Measurements from ENCODE around the gene NKIRAS2.

The NKIRAS2 gene

GRCh38 chr17:42019509-42020404 is at the start of gene NKIRAS2:
Gene NKIRAS2, plus strand, starts transcription at chr17:42020090. Its CDS starts 1,488 bp downstream, at chr17:42021578.
- peak; percentile 85 to 93 for DNase-seq

- DNase-seq: no peak
Observed at GRCh38 chr17:41970901-41971331, 49.0 kb upstream of the NKIRAS2 start.

GRCh38 chr17:41971721-41972523 is 48.0 kb upstream of the NKIRAS2 start:
- DNase-seq: no peak

GRCh38 chr17:41972571-41973407 is 47.1 kb upstream of the NKIRAS2 start:
- no peak for DNase-seq

- no peak for DNase-seq
Observed at GRCh38 chr17:41973408-41973811, 46.5 kb upstream of the NKIRAS2 start.

- DNase-seq: no peak
Observed at GRCh38 chr17:41974031-41974430, 45.9 kb upstream of the NKIRAS2 start.

- DNase-seq: no peak
Observed at GRCh38 chr17:41974658-41975057, 45.2 kb upstream of the NKIRAS2 start.

- DNase-seq: no peak
Observed at GRCh38 chr17:41975099-41976083, 44.5 kb upstream of the NKIRAS2 start.

GRCh38 chr17:41976142-41976768 is 43.6 kb upstream of the NKIRAS2 start:
- no peak for DNase-seq

- no peak for DNase-seq
Observed at GRCh38 chr17:41977991-41978390, 41.9 kb upstream of the NKIRAS2 start.

- DNase-seq: no peak
Observed at GRCh38 chr17:41982026-41982760, 37.7 kb upstream of the NKIRAS2 start.

GRCh38 chr17:41984454-41984853 is 35.4 kb upstream of the NKIRAS2 start:
- no peak for DNase-seq

- no peak for DNase-seq
Observed at GRCh38 chr17:41985919-41986318, 34.0 kb upstream of the NKIRAS2 start.

- DNase-seq: no peak
Observed at GRCh38 chr17:41986634-41987033, 33.3 kb upstream of the NKIRAS2 start.

GRCh38 chr17:41987642-41988041 is 32.2 kb upstream of the NKIRAS2 start:
- DNase-seq: no peak

GRCh38 chr17:41988418-41988817 is 31.5 kb upstream of the NKIRAS2 start:
- no peak for DNase-seq

GRCh38 chr17:41989702-41990419 is 30.0 kb upstream of the NKIRAS2 start:
- DNase-seq: no peak

- DNase-seq: no peak
Observed at GRCh38 chr17:41992576-41992975, 27.3 kb upstream of the NKIRAS2 start.

GRCh38 chr17:41996855-41997164 is 23.1 kb upstream of the NKIRAS2 start:
- no peak for DNase-seq

GRCh38 chr17:41998497-41998896 is 21.4 kb upstream of the NKIRAS2 start:
- DNase-seq: no peak
